ENCODE results near the gene TMEM229B. TPM values are rescaled to one million over a fixed set of nuclear protein-coding genes. Genes with fewer than 3 reads are reported as not detected.

TMEM229B gene
- total RNA-seq, 3 donors from 2014 or later, result 3.5 to 4.9 (median 4.2) TPM

- Mint-ChIP-seq H3K27me3 (ENCODE audit: low read depth) (peaks cover 44% of the 10 kb centered on the region), H3K9me3 (no peaks in the 10 kb centered on the region), H3K36me3 (ENCODE audit: insufficient read depth) (no peaks in the 10 kb centered on the region), H3K4me1 (ENCODE audit: low read depth) (peaks cover 2% of the 10 kb centered on the region), H3K4me3 (no peak overlapping the region)
- ATAC-seq (no peak), DNase-seq (no peak)
Measured at GRCh38 chr14:67523764-67524633, 35.5 kb upstream of the TMEM229B start.

GRCh38 chr14:67522270-67522669 is 33.7 kb upstream of the TMEM229B start:
- Mint-ChIP-seq H3K27me3 (ENCODE audit: low read depth) (peaks cover 42% of the 10 kb centered on the region), H3K4me3 (no peak overlapping the region), H3K36me3 (ENCODE audit: insufficient read depth) (no peaks in the 10 kb centered on the region), H3K9me3 (no peaks in the 10 kb centered on the region), H3K4me1 (ENCODE audit: low read depth) (peaks cover 2% of the 10 kb centered on the region)
- no peak for DNase-seq
- ATAC-seq, result no peak

- H3K4me3 Mint-ChIP-seq, result no peak overlapping the region
- ATAC-seq (no peak), DNase-seq (no peak)
- H3K4me1 Mint-ChIP-seq (ENCODE audit: low read depth), result peaks cover 7% of the 10 kb centered on the region
- H3K36me3 Mint-ChIP-seq (ENCODE audit: insufficient read depth), result no peaks in the 10 kb centered on the region
- H3K27me3 Mint-ChIP-seq (ENCODE audit: low read depth), result peaks cover 29% of the 10 kb centered on the region
- no peaks in the 10 kb centered on the region for H3K9me3 Mint-ChIP-seq
Measured at GRCh38 chr14:67520482-67520881, 32.0 kb upstream of the TMEM229B start.

- no peak for ATAC-seq
- H3K4me1 Mint-ChIP-seq (ENCODE audit: low read depth), result peaks cover 7% of the 10 kb centered on the region
- no peaks in the 10 kb centered on the region for H3K9me3 Mint-ChIP-seq
- H3K36me3 Mint-ChIP-seq (ENCODE audit: insufficient read depth), result no peaks in the 10 kb centered on the region
- no peak for DNase-seq
- H3K27me3 Mint-ChIP-seq (ENCODE audit: low read depth), result peaks cover 21% of the 10 kb centered on the region
- no peak overlapping the region for H3K4me3 Mint-ChIP-seq
Measured at GRCh38 chr14:67519406-67519805, 30.9 kb upstream of the TMEM229B start.

GRCh38 chr14:67517083-67517482 is 28.6 kb upstream of the TMEM229B start:
- Mint-ChIP-seq H3K9me3 (no peaks in the 10 kb centered on the region), H3K4me3 (no peak overlapping the region), H3K27me3 (ENCODE audit: low read depth) (peaks cover 6% of the 10 kb centered on the region), H3K36me3 (ENCODE audit: insufficient read depth) (no peaks in the 10 kb centered on the region), H3K4me1 (ENCODE audit: low read depth) (peaks cover 19% of the 10 kb centered on the region)
- DNase-seq (no peak), ATAC-seq (no peak)

GRCh38 chr14:67516676-67517075 is 28.2 kb upstream of the TMEM229B start:
- peak overlapping the region; percentile 62 for H3K4me3 Mint-ChIP-seq
- H3K9me3 Mint-ChIP-seq, result no peaks in the 10 kb centered on the region
- no peaks in the 10 kb centered on the region for H3K36me3 Mint-ChIP-seq (ENCODE audit: insufficient read depth)
- peaks cover 19% of the 10 kb centered on the region for H3K4me1 Mint-ChIP-seq (ENCODE audit: low read depth)
- DNase-seq (no peak), ATAC-seq (no peak)
- peaks cover 5% of the 10 kb centered on the region for H3K27me3 Mint-ChIP-seq (ENCODE audit: low read depth)

GRCh38 chr14:67515386-67516079 is 27.0 kb upstream of the TMEM229B start:
- Mint-ChIP-seq H3K36me3 (ENCODE audit: insufficient read depth) (no peaks in the 10 kb centered on the region), H3K4me1 (ENCODE audit: low read depth) (peaks cover 19% of the 10 kb centered on the region), H3K4me3 (peak overlapping the region; percentile 62), H3K9me3 (no peaks in the 10 kb centered on the region), H3K27me3 (ENCODE audit: low read depth) (no peaks in the 10 kb centered on the region)
- peak; percentile 32 for DNase-seq
- ATAC-seq, result peak; percentile 76 to 81

GRCh38 chr14:67514650-67515385 is 26.3 kb upstream of the TMEM229B start:
- no peaks in the 10 kb centered on the region for H3K36me3 Mint-ChIP-seq (ENCODE audit: insufficient read depth)
- no peaks in the 10 kb centered on the region for H3K9me3 Mint-ChIP-seq
- DNase-seq, result peak; percentile 17
- peak; percentile 76 to 81 for ATAC-seq
- peaks cover 19% of the 10 kb centered on the region for H3K4me1 Mint-ChIP-seq (ENCODE audit: low read depth)
- H3K4me3 Mint-ChIP-seq, result peak overlapping the region; percentile 84
- no peaks in the 10 kb centered on the region for H3K27me3 Mint-ChIP-seq (ENCODE audit: low read depth)

- Mint-ChIP-seq H3K27me3 (ENCODE audit: low read depth) (no peaks in the 10 kb centered on the region), H3K4me1 (ENCODE audit: low read depth) (peaks cover 19% of the 10 kb centered on the region), H3K4me3 (peak overlapping the region; percentile 84), H3K9me3 (no peaks in the 10 kb centered on the region), H3K36me3 (ENCODE audit: insufficient read depth) (no peaks in the 10 kb centered on the region)
- DNase-seq (no peak), ATAC-seq (no peak)
Measured at GRCh38 chr14:67514203-67514607, 25.7 kb upstream of the TMEM229B start.

GRCh38 chr14:67513631-67514108 is 25.1 kb upstream of the TMEM229B start:
- ATAC-seq (no peak), DNase-seq (no peak)
- Mint-ChIP-seq H3K36me3 (ENCODE audit: insufficient read depth) (no peaks in the 10 kb centered on the region), H3K4me1 (ENCODE audit: low read depth) (peaks cover 21% of the 10 kb centered on the region), H3K27me3 (ENCODE audit: low read depth) (no peaks in the 10 kb centered on the region), H3K4me3 (peak overlapping the region; percentile 84), H3K9me3 (no peaks in the 10 kb centered on the region)

- Mint-ChIP-seq H3K4me1 (ENCODE audit: low read depth) (peaks cover 21% of the 10 kb centered on the region), H3K4me3 (no peak overlapping the region), H3K9me3 (no peaks in the 10 kb centered on the region), H3K36me3 (ENCODE audit: insufficient read depth) (no peaks in the 10 kb centered on the region), H3K27me3 (ENCODE audit: low read depth) (no peaks in the 10 kb centered on the region)
- DNase-seq, result no peak
- no peak for ATAC-seq
Measured at GRCh38 chr14:67512463-67513310, 24.2 kb upstream of the TMEM229B start.

- Mint-ChIP-seq H3K4me3 (no peak overlapping the region), H3K36me3 (ENCODE audit: insufficient read depth) (no peaks in the 10 kb centered on the region), H3K9me3 (no peaks in the 10 kb centered on the region), H3K27me3 (ENCODE audit: low read depth) (no peaks in the 10 kb centered on the region), H3K4me1 (ENCODE audit: low read depth) (peaks cover 17% of the 10 kb centered on the region)
- DNase-seq (no peak), ATAC-seq (no peak)
Measured at GRCh38 chr14:67510836-67511235, 22.3 kb upstream of the TMEM229B start.

GRCh38 chr14:67510121-67510520 is 21.6 kb upstream of the TMEM229B start:
- Mint-ChIP-seq H3K36me3 (ENCODE audit: insufficient read depth) (no peaks in the 10 kb centered on the region), H3K27me3 (ENCODE audit: low read depth) (no peaks in the 10 kb centered on the region), H3K4me3 (no peak overlapping the region), H3K4me1 (ENCODE audit: low read depth) (peaks cover 14% of the 10 kb centered on the region), H3K9me3 (no peaks in the 10 kb centered on the region)
- DNase-seq (no peak), ATAC-seq (no peak)

All from activated T-cell treated with anti-CD3 and anti-CD28 coated beads, Interleukin-2, amount 50 U/mL, for 4 hours (primary cell).